Measurements from ENCODE around the gene PALM3. TPM values are rescaled to one million over a fixed set of nuclear protein-coding genes. Genes with fewer than 3 reads are reported as not detected.

PALM3 gene
- total RNA-seq, 1 experiment from 2014 or later = 3.3 TPM

GRCh38 chr19:14101003-14101545 is 39.2 kb upstream of the PALM3 start:
- 0 out of 4 replicates have a peak, but pooled peaks cover 0 to 4% of the 10 kb centered on the region in 2 experiments for H3K4me1 ChIP-seq (ENCODE audit: control insufficient read depth in 1 of 2, insufficient read depth in 2 of 2, low read length in 2 of 2)
- POLR2A ChIA-PET = no interaction called here
- H3K9me3 ChIP-seq (ENCODE audit: control insufficient read depth in 1 of 2, insufficient read depth in 1 of 2, low read depth in 1 of 2, low read length in 2 of 2) = no peaks in the 10 kb centered on the region
- CTCF ChIA-PET = no interaction called here
- H3K4me3 ChIP-seq (replicated peaks in 1 of 2; ENCODE audit: low read depth in 1 of 2, low read length in 2 of 2) = no peak overlapping the region
- RAD21 ChIA-PET (ENCODE audit: low non-redundant PET in 1 of 2, low total read pairs in 2 of 2, uncharacterized antibody in 2 of 2, unreplicated experiment in 2 of 2) = no interaction called here
- no peak overlapping the region for H3K9ac ChIP-seq (ENCODE audit: low read length)
- H3K79me2 ChIP-seq (ENCODE audit: insufficient read depth, low read length) = no peaks in the 10 kb centered on the region
- peaks cover 8 to 18% of the 10 kb centered on the region in 2 experiments for H3K36me3 ChIP-seq (ENCODE audit: control insufficient read depth in 1 of 2, insufficient read depth in 2 of 2, low read length in 2 of 2)
- no peaks in the 10 kb centered on the region for H3K27me3 ChIP-seq (ENCODE audit: insufficient read depth, low read length)
- H2AFZ ChIP-seq (ENCODE audit: low read depth, low read length, poor library complexity, severe bottlenecking) = no peak overlapping the region
- intact Hi-C loops (cut with micrococcal nuclease) = no loop called here
- no peak for DNase-seq (ENCODE audit: low read depth, low spot score)
- BruUV-seq (replicated peaks) = no TSS peak
- no peak for TF ChIP-seq RAD21 (IDR thresholded peaks at IDR 0.05; ENCODE audit: low read depth)
- no peak for TF ChIP-seq SIN3A (IDR thresholded peaks at IDR 0.05; ENCODE audit: low read depth)
- no peak for TF ChIP-seq TCF7L2 (IDR thresholded peaks at IDR 0.05; ENCODE audit: borderline replicate concordance, extremely low read depth, insufficient read depth, insufficient read length)
- no peak for TF ChIP-seq FOSL1 (IDR thresholded peaks at IDR 0.05; ENCODE audit: low read depth)
- TF ChIP-seq JUND (IDR thresholded peaks at IDR 0.05) = no peak
- TF ChIP-seq CEBPB (IDR thresholded peaks at IDR 0.05; ENCODE audit: low read depth) = no peak
- no peak for TF ChIP-seq ELF1 (IDR thresholded peaks at IDR 0.05; ENCODE audit: borderline replicate concordance, low read depth)
- no peak for TF ChIP-seq ZNF274 (IDR thresholded peaks at IDR 0.05; ENCODE audit: low read depth, low read length)
- no peak for TF ChIP-seq YY1 (IDR thresholded peaks at IDR 0.05; ENCODE audit: extremely low read depth, insufficient replicate concordance, low read depth, low read length)
- no peak for TF ChIP-seq ATF3 (IDR thresholded peaks at IDR 0.05)
- TF ChIP-seq CTCF (IDR thresholded peaks at IDR 0.05 in 2 of 3, conservative IDR thresholded peaks at IDR 0.05 in 1 of 3; ENCODE audit: borderline replicate concordance in 1 of 3, insufficient read depth in 1 of 3, low read depth in 2 of 3, low read length in 2 of 3) = no peak
- TF ChIP-seq REST (IDR thresholded peaks at IDR 0.05; ENCODE audit: low read depth) = no peak
- H4K20me1 ChIP-seq (ENCODE audit: insufficient read depth) = no peaks in the 10 kb centered on the region
- no peak for ATAC-seq
- H3K27ac ChIP-seq (ENCODE audit: low read depth, low read length) = no peak overlapping the region
- H3K4me2 ChIP-seq (ENCODE audit: low read length) = no peak overlapping the region
- H3K9me2 ChIP-seq (ENCODE audit: insufficient read depth) = no peaks in the 10 kb centered on the region

All from HCT116 (cell line).